Skin epidermis (tissue), 12 donors: ENCODE measurements around the gene MEAF6.
"Not testable (repeated sequence)": the region's sequence is repeated elsewhere in the genome, so short reads cannot be mapped to it uniquely, and the experiment has no call there.

Experiments used
- H3K27ac ChIP-seq, 21 experiments: fragments of 200-600 bp; sonication (generic) in 11 of 21; one replicate each; pipeline ENCODE4 v1.5.0; 2020; ENCODE audit warnings: mild to moderate bottlenecking in 3 of 21, inconsistent platforms in 2 of 21, moderate library complexity in 2 of 21
- H3K4me3 ChIP-seq, 7 experiments: fragments of 200-600 bp; sonication (generic) in 2 of 7; one replicate each; pipeline ENCODE4 v1.5.0; 2020; ENCODE audit warnings: inconsistent platforms in 2 of 7, mild to moderate bottlenecking in 2 of 7, moderate library complexity in 1 of 7

The MEAF6 gene

DNA sequence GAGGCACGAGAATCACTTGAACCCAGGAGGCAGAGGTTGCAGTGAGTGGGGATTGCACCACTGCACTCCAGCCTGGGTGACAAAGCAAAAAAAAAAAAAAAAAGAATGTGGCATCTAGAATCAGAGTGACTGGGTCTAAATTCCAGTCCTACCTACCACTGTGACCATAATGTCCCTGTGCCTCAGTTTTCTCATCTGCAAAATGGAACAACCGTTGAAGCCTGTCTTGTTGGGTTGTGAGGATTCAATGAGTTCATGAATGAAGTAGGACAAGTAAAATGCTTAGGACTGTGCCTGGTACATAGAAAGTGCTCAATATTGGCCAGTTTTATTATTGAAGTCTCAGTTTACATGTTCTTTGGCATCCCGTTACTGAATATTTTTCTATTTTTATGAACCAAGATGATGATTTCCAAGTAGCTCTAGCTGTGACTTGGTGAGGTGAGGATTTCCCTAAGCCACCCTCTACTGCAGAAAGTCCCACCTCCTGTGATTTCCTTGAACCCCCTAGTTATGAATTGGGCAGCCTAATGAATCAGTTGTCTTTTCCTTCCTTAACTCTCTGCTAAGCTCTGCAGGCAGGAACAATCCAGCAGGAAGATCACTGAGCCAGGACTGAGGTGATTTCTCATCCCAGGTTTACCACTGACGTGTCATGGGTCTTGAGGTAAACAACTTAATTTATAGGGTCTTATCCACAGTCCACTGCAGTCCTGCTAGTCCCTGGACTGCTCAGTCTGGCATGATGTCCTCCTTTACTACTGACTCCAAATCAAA is 18.9 kb upstream of the MEAF6 start:
- Histone ChIP-seq H3K27ac (peak overlapping the region in 7 of 21 experiments; percentile 30 to 57 (median 44)), H3K4me3 (no peak overlapping the region)

DNA sequence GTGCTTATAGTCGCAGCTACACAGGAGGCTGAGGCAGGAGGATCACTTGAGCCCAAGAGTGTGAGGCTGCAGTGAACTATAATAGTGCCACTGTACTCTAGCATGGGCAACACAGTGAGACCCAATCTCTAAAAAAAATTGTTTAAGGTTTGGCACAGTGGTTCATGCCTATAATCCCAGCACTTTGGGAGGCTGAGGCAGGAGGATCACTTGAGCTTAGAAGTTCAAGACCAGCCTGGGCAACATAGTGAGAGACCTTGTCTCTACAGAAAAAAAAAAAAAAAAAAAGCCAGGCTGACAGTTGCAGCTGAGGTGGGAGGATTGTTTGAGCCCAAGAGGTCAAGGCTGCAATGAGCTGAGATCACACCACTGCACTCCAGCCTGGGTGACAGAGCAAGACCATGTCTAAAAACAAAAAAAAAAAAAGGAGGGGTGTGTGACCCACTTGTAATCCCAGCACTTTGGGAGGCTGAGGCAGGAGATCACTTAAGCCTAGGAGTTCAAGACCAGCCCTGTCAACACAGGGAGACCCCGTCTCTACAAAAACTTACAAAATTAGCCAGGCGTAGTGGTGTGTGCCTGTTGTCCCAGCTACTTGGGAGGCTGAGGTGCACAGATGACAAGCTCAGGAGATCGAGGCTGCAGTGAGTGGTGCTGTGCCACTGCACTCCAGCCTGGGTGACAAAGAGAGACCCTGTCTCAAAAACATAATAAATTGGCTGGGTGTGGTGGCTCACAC is 18.0 kb upstream of the MEAF6 start:
- H3K4me3 ChIP-seq, H3K27ac ChIP-seq: not testable (repeated sequence)

DNA sequence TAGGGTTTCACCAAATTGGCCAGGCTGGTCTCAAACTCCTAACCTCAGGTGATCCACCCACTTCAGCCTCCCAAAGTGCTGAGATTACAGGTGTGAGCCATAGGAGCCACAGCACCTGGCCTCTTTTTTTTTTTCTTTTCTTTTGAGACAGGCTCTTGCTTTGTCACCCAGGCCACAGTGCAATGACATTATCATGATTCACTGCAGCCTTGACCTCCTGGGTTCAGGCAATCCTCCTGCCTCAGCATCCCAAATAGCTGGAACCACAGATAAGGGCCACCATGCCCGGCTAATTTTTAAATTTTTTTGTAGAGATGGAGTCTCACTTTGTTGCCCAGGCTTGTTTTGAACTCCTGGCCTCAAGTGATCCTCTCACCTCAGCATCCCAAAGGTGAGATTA is 15.3 kb upstream of the MEAF6 start:
- H3K27ac ChIP-seq, H3K4me3 ChIP-seq: not testable (repeated sequence)

DNA sequence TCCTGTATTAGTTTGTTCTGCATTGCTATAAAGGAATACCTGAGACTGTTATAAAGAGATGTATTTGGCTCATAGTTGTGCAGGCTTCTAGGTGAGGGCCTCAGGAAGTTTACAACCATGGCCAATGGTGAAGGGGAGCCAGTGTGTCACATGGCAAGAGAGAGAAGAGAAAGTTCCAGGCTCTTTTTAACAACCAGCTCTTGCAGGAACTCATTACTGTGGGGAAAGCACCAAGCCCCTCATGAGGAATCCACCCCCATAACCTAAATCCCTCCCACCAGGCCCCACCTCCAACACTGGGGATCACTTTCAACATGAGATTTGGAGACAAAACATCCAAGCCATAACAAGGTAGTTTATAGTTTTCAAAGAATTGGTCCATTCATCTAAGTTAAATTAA is 5.0 kb upstream of the MEAF6 start:
- Histone ChIP-seq H3K4me3 (peak overlapping the region in 1 of 7 experiments; percentile 24), H3K27ac (no peak overlapping the region)

DNA sequence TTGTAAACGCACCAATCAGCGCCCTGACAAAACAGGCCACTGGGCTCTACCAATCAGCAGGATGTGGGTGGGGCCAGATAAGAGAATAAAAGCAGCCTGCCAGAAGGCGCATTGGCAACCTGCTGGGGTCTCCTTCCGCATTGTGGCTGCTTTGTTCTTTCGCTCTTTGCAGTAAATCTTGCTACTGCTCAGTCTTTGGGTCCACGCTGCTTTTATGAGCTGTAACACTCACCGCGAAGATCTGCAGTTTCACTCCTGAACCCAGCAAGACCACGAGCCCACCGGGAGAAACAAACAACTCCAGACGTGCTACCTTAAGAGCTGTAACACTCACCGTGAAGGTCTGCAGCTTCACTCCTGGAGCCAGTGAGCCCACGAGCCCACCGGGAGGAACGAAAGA is 4.4 kb upstream of the MEAF6 start:
- H3K4me3 ChIP-seq = peak overlapping the region in 1 of 7 experiments; percentile 24
- H3K27ac ChIP-seq = not testable (repeated sequence)

DNA sequence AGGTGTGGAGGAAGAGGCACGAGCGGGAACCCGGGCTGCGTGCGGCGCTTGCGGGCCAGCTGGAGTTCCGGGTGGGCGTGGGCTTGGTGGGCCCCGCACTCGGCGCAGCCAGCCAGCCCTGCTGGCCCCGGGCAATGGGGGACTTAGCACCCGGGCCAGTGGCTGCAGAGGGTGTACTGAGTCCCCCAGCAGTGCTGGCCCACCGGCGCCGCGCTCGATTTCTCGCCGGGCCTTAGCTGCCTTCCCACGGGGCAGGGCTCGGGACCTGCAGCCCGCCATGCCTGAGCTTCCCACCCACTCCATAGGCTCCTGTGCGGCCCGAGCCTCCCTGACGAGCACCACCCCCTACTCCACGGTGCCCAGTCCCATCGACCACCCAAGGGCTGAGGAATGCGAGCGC is 3.7 kb upstream of the MEAF6 start:
- H3K27ac ChIP-seq, H3K4me3 ChIP-seq: not testable (repeated sequence)

DNA sequence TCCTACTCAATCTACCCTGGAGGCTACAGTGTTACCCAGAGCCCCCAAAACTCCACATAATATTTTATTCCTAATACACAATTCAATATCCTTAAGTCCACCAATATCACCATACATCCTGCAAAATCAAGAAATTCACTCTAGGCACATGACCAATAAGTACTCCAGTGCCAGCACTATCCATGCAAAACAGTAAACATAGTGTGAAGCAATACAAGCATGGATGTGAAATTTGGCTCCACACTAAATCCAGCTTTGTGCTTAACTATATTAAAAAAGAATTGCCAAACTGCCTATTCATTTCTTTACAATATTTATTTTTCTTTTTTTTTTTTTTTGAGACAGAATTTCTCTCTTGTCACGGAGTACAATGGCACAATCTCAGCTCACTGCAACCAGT is 3.0 kb upstream of the MEAF6 start:
- H3K27ac ChIP-seq = no peak overlapping the region
- no peak overlapping the region for H3K4me3 ChIP-seq

DNA sequence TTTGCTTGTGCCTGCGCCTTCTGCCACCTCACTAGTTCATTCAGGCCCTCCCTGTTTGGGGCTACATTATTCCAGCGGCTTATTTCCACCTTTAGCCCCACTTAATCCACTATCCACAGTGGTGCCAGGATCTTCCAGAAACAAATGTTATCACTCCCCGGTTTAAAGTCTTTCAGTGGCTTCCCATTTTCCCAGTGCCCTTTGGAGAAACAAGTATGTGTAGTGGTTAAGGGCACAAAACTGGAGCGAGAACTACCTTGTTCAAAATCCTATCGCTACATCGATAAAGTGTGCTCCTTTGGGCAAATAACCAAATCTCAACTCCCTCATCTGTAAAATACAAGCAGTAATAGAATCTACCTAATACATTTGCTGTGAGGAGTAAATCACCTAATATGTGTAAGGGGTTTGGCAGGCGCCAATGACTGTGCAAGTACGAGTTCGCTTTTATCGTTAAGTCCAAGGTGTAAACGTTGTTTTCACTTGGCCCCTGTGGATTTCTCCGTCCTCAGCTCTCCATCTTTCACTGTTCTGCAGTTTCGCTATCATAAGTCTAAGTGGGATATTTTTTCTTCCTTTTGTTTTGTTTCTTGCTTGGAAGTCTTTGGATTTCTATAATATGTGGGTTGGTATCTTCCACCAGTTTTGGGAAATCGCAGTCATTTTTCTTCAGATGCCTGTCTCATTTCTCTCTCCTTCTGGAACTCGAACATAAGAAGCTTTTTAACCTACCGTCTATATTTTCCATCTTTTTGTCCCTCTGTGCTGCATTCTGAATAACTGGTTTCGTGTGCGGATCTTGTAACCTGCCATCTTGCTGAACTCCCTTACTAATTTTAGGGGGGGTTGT is 844 bp upstream of the MEAF6 start:
- peak overlapping the region; percentile 75 to 100 (median 98) for H3K4me3 ChIP-seq
- H3K27ac ChIP-seq = peak overlapping the region; percentile 31 to 99 (median 95)

DNA sequence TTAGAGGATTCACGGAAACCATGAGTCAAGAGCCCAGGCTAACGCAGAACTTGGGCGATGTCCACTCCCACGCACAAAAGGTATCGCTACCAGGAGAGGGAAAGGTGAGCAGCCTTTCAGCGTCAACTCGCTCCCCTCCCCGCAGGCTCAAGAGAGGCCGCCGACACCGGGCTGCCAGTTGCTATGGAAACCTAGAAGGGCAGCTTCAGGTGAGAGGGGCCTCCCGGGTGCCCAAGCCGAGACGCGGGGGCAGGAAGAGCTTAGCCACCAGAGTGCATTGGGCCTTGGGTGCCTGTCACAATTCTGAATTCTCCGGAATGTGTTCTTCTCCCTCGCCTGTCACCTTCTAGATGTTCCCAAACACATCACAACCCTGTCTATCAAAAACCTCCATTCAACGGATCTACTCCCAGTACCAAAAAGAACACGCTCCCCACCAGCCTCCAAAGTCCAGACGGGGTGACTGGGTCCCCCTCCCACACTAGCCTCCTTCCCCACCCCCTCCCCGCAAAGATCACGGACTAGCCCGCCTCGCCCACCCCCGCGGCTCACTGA is 694 bp downstream of the MEAF6 start:
- Histone ChIP-seq H3K4me3 (peak overlapping the region; percentile 75 to 100 (median 98)), H3K27ac (peak overlapping the region; percentile 57 to 99 (median 95))

DNA sequence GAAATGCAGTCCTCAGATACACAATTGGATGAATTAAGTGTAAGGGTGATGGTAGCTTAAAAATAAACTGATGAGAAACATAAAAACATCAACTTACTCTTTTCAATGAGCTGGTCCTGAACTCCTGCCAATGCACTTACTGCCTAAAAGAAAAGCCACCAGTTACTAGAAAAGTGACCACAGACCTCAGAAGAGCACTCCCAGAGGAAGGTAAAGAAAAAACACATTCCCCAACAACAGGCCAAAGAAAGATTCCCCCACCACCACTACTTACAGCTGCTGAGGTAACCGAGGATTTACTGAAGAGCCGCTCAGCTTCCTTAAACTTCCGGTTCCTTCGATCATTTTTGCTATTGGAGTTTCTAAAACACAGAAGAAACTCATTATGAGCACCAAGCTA is 5.4 kb downstream of the MEAF6 start:
- H3K4me3 ChIP-seq = no peak overlapping the region
- no peak overlapping the region for H3K27ac ChIP-seq

DNA sequence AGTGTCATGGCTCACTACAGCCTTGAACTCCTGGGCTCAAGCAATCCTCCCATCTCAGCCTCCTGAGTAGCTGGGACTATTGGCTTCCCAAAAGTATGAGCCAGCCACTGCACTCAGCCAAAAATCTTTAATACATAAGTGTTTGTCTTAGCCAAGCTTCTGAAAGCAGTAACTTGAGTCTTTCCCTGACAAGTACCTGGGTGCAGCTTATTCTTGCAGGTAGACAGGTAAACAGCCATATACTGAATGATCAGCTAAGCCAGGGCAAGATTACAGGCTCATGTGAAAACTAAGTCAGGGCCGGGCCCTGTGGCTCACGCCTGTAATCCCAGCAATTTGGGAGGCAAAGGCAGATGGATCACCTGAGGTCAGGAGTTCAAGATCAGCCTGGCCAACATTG is 7.8 kb downstream of the MEAF6 start:
- no peak overlapping the region for H3K27ac ChIP-seq
- no peak overlapping the region for H3K4me3 ChIP-seq

DNA sequence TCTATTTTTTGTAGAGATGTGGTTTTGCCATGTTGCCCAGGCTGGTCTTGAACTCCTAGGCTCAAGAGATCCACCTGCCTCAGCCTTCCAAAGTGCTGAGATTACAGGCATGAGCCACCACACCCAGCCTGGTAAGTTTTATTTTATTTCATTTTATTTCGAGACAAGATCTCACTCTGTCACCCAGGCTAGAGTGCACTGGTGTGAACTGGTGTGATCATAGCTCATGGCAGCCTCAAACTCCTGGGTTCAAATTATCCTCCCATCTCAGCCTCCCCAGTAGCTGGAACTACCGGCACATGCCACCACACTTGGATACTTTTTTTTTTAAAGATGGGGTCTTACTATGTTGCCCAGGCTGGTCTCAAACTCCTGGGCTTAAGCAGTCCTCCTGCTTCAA is 11.8 kb downstream of the MEAF6 start:
- not testable (repeated sequence) for H3K27ac ChIP-seq, H3K4me3 ChIP-seq

DNA sequence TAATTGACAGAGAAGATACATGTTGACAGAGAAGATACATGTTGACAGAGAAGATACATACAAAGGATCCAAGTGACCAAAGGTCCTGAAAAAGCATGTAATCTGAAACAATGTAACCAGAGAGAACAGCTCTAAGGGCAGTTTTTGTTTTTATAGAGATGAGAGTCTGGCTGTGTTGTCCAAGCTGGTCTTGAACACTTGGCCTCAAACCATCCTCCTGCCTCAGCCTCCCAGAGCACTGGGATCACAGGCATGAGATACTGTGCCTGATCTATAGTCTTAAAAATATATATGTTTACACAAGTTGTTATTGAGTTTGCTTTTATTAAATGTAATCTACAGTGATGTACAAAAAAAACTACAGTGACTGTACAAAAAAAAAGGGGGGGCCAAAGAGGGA is 12.5 kb downstream of the MEAF6 start:
- H3K27ac ChIP-seq = no peak overlapping the region

DNA sequence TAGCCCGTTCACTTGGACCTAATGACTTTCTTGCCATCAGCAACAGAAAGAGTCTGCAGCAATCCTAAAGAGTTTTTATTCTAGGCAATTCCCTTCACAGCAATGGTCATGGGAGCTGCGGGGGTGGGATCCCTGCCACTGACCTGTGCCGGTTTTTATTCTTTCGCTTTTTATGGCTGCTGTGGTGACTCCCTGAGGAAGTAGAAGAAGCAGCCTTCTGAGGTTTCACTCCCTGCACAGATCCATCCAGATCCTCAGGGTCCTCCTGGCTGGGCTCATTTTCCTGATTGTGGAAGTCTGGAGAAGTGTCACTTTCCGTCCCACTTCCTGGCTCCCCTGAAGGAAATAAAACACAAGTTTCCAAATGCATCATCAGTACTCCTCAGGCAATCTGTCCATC is 12.9 kb downstream of the MEAF6 start:
- Histone ChIP-seq H3K27ac (no peak overlapping the region), H3K4me3 (no peak overlapping the region)

More for the DNA sequence above, 12.5 kb downstream of the MEAF6 start:
- H3K4me3 ChIP-seq = no peak overlapping the region

DNA sequence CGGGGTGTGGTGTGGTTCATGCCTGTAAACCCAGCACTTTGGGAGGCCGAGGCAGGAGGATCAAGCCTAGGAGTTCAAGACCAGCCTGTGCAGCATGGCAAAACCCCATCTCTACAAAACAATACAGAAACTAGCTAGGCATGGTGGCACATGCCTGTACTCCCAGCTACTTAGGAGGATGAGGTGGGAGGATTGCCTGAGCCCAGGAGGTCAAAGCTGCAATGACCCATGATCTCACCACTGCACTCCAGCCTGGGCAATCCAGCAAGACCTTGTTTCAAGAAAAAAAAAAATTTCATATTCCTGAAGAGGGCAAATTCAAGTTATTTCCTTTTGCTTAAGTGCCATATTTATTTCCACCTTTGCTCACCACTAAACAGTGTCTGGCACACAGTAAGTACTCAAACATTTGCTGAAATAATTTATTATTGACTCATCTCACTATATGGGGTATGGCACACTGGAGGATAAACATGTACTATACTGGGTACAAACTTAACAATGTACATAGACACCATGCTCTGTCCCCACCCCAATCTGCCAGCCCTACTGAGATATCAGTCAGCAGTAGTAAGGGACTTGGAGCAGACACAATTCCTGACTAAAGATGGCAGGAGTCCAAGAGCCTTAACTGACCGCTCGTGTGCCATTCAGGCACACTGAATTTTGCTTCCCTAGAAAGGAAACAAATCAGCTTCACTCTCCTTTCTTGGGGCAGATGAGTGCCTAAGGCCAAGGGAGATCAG is 15.5 kb downstream of the MEAF6 start:
- Histone ChIP-seq H3K4me3 (no peak overlapping the region), H3K27ac (peak overlapping the region in 1 of 21 experiments; percentile 10)

DNA sequence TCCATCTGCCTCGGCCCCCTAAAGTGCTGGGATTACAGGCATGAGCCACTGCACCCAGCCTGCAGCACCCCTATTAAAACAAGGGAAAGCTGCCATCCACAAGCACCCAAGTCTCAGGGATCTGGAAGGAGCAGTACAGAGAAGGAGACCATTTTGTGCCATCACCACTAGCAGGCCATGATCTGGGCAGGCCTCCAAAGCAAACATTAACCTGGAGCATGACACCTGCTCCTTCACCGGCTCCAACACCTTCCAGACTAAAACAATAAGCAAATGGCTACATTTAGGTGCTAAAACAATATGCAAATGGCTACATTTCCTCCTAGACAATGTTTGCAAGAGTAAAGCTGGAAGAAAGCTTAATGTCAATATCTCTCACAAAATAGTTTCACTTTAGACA is 16.7 kb downstream of the MEAF6 start:
- no peak overlapping the region for H3K4me3 ChIP-seq
- H3K27ac ChIP-seq = peak overlapping the region in 1 of 21 experiments; percentile 6

DNA sequence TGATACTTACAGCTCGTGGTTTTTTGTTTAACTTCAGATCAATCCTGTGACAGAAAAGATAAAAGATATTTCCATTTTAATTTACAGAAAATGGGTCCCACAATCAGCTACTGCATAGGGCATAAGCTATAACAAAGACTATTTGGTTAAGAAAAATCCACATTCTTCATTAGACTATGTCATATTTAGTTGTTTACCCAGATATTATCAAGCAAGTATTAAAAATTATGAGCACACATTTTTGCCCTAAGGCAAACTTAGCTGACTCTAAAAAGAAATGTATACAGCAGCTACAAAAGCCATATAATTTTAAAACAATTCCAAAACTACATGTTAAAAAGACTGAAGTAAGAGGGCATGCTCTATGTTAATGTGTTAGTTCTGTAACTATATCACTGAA is 18.7 kb downstream of the MEAF6 start:
- no peak overlapping the region for H3K27ac ChIP-seq
- no peak overlapping the region for H3K4me3 ChIP-seq

DNA sequence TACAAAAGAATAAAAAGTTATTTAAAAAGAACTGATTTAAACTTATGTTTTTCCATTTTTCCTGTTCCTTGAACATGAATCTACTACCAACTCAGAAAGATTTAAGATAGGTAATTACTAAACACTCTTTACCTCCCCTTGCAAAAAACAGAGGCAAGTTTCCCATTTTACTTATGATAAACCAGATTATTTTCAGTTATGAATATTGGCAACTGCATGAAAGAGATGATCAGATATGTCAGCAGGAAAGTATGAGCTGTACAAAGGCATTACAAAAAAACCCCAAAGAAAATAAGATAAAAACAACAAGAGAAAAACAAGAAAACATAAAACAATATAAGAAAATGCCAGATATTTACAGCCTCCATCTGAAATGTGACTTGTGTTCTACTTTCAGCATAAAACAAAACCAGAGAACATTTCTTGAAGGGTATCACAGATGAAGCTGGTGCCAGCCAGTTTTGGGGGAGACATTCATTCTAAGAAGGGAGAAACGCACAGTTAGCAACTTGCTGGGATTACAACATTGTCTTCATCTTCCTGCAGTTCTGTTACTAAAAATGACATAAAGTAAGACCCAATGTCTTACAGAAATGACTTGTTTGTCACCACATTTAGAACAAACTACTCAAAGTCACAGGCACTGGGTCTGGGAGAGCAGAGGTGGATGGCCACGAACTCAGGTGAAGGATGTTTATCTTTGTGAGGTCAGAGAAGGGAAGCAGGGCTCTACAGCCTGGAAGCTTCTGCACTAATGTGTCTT is 21.0 kb downstream of the MEAF6 start:
- Histone ChIP-seq H3K27ac (no peak overlapping the region), H3K4me3 (no peak overlapping the region)

DNA sequence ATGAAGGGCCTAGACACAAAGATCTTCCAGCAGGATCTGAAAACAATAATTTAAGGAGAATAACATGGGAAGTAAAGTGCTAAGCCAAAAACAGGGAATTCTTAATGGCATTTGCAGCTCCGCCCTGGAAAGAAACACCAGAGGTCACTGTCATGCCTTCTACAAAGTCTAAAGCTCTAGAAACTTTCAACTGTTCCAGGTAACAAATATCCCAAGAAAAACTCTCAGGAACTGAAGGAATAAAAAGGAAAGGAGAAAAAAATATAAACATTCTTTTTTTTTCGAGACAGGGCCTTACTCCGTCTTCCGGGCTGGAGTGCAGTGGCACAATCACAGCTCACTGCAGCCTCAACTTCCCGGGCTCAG is 27.0 kb downstream of the MEAF6 start:
- Histone ChIP-seq H3K4me3 (no peak overlapping the region), H3K27ac (peak overlapping the region in 15 of 21 experiments; percentile 1 to 99 (median 83))
